K562 (cell line): ENCODE measurements around the gene CCDC136. TPM values are rescaled to one million over a fixed set of nuclear protein-coding genes. Genes with fewer than 3 reads are reported as not detected.

ENCODE experiments used
- BRD9 ChIP-seq: fragments of 450-650 bp; IDR thresholded peaks from 2 replicates; pipeline ENCODE4 v1.6.1; 2018; ENCODE audit warnings: low read depth; ENCODE audit not compliant: partially characterized antibody
- CBFA2T3 ChIP-seq: fragments of 450-650 bp; IDR thresholded peaks from 2 replicates; pipeline ENCODE4 v1.6.1; 2017
- CREBBP ChIP-seq: IDR thresholded peaks from one replicate; pipeline ENCODE4 v1.6.1; 2012; ENCODE audit warnings: low read depth, mild to moderate bottlenecking, control low read depth, inconsistent platforms, low read length
- EHMT2 ChIP-seq: fragments of 450-650 bp; IDR thresholded peaks from 2 replicates; pipeline ENCODE4 v1.6.1; 2018; ENCODE audit warnings: antibody characterized with exemption
- KDM1A ChIP-seq, 2 experiments: fragments of 450-650 bp; IDR thresholded peaks; 2 replicates each; pipeline ENCODE4 v1.6.1; 2016; ENCODE audit warnings: mild to moderate bottlenecking in 2 of 2
- KHSRP ChIP-seq: fragments of 450-650 bp; IDR thresholded peaks from 2 replicates; pipeline ENCODE4 v1.6.1; 2017
- KLF1 ChIP-seq: fragments of 450-650 bp; IDR thresholded peaks from 2 replicates; pipeline ENCODE4 v1.6.1; 2016; ENCODE audit warnings: missing genetic modification characterization, missing compliant biosample characterization
- PHTF2 ChIP-seq: fragments of 250-450 bp; sonication (Bioruptor Pico); IDR thresholded peaks from 2 replicates; pipeline ENCODE4 v1.5.0; 2021; ENCODE audit warnings: mild to moderate bottlenecking
- PPARD ChIP-seq: fragments of 250-450 bp; sonication (Bioruptor Pico); IDR thresholded peaks from 2 replicates; pipeline ENCODE4 v1.8.0; 2022; ENCODE audit warnings: inconsistent platforms, mild to moderate bottlenecking, moderate library complexity
- RFX1 ChIP-seq: fragments of 450-650 bp; IDR thresholded peaks from 2 replicates; pipeline ENCODE4 v1.6.1; 2016; ENCODE audit warnings: mild to moderate bottlenecking, moderate library complexity
- SMAD3 ChIP-seq: fragments of 450-650 bp; formaldehyde crosslinking; conservative IDR thresholded peaks from 2 replicates; pipeline ENCODE4 v1.4.0; 2020; ENCODE audit warnings: mild to moderate bottlenecking
- SMARCC2 ChIP-seq: fragments of 450-650 bp; IDR thresholded peaks from 2 replicates; pipeline ENCODE4 v1.6.1; 2017; ENCODE audit warnings: antibody characterized with exemption, moderate library complexity, mild to moderate bottlenecking, low read depth
- SNRNP70 ChIP-seq: fragments of 200-400 bp; formaldehyde crosslinking; optimal IDR thresholded peaks from 2 replicates; pipeline ENCODE3; 2017; ENCODE audit warnings: low read depth, low read length
- SRF ChIP-seq, 2 experiments: fragments of 250-450, 450-650 bp in 1 of 2; sonication (Bioruptor Pico) in 1 of 2; sonication (generic) in 1 of 2; formaldehyde crosslinking; IDR thresholded peaks; 2 replicates each; pipeline versions ENCODE4 v1.5.0 to v1.5.1; 2020 to 2022; ENCODE audit warnings: mild to moderate bottlenecking in 1 of 2, missing genetic modification reagents in 1 of 2
- THRA ChIP-seq: fragments of 450-650 bp; IDR thresholded peaks from 2 replicates; pipeline ENCODE4 v1.6.1; 2017; ENCODE audit warnings: mild to moderate bottlenecking, moderate library complexity
- ZNF134 ChIP-seq: fragments of 250-450 bp; sonication (Bioruptor Pico); conservative IDR thresholded peaks from 2 replicates; pipeline ENCODE4 v1.4.0; 2020
- ZNF561 ChIP-seq: fragments of 450-650 bp; formaldehyde crosslinking; conservative IDR thresholded peaks from 2 replicates; pipeline ENCODE4 v1.4.0; 2020; ENCODE audit warnings: mild to moderate bottlenecking, moderate library complexity
- ZNF586 ChIP-seq: fragments of 450-650 bp; formaldehyde crosslinking; conservative IDR thresholded peaks from 2 replicates; pipeline ENCODE4 v1.4.0; 2020; ENCODE audit warnings: mild to moderate bottlenecking, moderate library complexity
- ZZZ3 ChIP-seq: fragments of 450-650 bp; IDR thresholded peaks from 2 replicates; pipeline ENCODE4 v1.6.1; 2016; ENCODE audit warnings: antibody characterized with exemption, mild to moderate bottlenecking, moderate library complexity
- polyA plus RNA-seq, 8 experiments: library from polyadenylated mRNA; depleted of rRNA in 4 of 8; stranded (reverse) in 5 of 8; unstranded in 3 of 8; fragments of >200 nt; fragmentation: Nextera tagmentation in 2 of 8; fragmentation: Illumina TruSeq in 1 of 8; extraction: Ambion mirVana in 2 of 8; extraction: Trizol in 1 of 8; gene quantifications; 2 replicates each; pipeline versions ENCODE4 v1.2.1 to v1.2.3, GENCODE V29; 2011 to 2014; ENCODE audit warnings: inconsistent platforms in 1 of 8, missing spikeins in 1 of 8
- total RNA-seq, 7 experiments: library from RNA; depleted of rRNA in 6 of 7; stranded (reverse); fragments of >200 nt in 6 of 7; fragmentation: Illumina TruSeq in 2 of 7; extraction: Trizol in 2 of 7; gene quantifications; 2 replicates each; pipeline versions ENCODE4 v1.2.1 to v1.2.3, GENCODE V29; 2011 to 2021; ENCODE audit warnings: low replicate concordance in 1 of 7
- TF ChIP-seq, protein P1 (sequence below): fragments of 450-650 bp; IDR thresholded peaks from 2 replicates; pipeline ENCODE4 v1.6.1; 2018; ENCODE audit not compliant: partially characterized antibody
- TF ChIP-seq, protein P2 (sequence below): fragments of 250-450 bp; sonication (Bioruptor Pico); IDR thresholded peaks from 2 replicates; pipeline ENCODE4 v1.6.1; 2021; ENCODE audit warnings: mild to moderate bottlenecking
- TF ChIP-seq, protein P3 (sequence below): fragments of 450-650 bp; formaldehyde crosslinking; IDR thresholded peaks from 2 replicates; pipeline ENCODE4 v1.4.0; 2022; ENCODE audit warnings: mild to moderate bottlenecking, moderate library complexity

Gene CCDC136
- total and polyA plus RNA-seq, 9 of the 15 experiments (the other 6 are each of a cell fraction or from before 2014, with no cell fraction given) = 2.4 to 40.8 (median 26.5) TPM

DNA sequence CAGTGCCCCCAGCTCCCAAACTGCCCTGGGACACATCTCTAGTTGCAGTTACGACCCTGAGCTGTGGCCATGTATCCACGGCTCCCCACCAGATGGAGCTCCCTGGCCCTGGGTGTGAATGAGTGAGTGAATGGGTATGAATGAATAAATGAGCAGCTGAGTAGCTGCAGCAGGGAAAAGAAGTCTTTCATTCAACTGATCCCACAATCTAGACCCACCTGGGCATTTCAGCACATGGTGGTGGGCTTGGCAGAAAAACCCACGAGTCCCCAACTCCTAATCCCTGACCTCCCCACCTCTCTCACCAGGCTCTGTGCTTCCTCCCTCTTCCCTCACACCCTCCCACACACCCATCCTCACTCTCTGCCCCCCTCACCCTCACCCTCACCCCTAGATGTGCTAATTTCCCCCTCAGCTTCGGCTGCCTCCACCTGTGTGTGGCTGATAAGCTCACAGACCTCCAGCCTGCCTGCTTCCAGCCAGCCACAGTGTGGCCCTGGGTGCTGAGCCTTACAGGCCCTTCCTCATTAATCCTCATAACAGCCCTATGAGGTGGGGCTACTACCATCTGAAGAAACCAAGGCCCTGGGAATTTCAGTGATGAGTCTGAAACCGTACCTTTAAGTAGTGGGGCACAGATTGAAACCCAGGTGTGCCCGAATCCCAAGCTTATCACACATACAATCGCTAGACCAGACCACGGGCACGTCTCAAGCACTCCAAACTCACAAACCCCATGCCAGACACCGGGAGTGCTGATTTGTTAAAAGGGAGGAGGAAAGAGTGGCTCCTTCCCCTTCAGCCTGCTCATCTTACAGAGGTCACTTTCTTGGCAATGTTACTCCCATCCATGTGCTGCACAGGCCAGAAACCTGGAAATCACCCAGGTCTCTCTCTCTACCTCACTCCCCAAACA lies 68.6 kb downstream of the CCDC136 start (continued):
- TF ChIP-seq SNRNP70 (no peak), KDM1A (IDR thresholded peaks at IDR 0.05) (peak; percentile 93 to 94), ZNF561 (CRISPR knock-in tag) (no peak), KLF1 (tag) (no peak), SRF (CRISPR knock-in tag; IDR thresholded peaks at IDR 0.05) (peak; percentile 10 to 25; a peak in 1 of 4 replicates), PHTF2 (CRISPR knock-in tag) (no peak), THRA (no peak), KHSRP (peak; percentile 78), ZNF134 (CRISPR knock-in tag) (no peak), CBFA2T3 (peak; percentile 98), SMAD3 (CRISPR knock-in tag) (no peak), SMARCC2 (peak; percentile 87), CREBBP (no peak), ZZZ3 (peak; percentile 41; the same call in 1 of the 2 replicates), RFX1 (no peak), BRD9 (peak; percentile 28), EHMT2 (peak; percentile 81), PPARD (CRISPR knock-in tag) (no peak), ZNF586 (no peak)
- TF ChIP-seq, protein P1, sequence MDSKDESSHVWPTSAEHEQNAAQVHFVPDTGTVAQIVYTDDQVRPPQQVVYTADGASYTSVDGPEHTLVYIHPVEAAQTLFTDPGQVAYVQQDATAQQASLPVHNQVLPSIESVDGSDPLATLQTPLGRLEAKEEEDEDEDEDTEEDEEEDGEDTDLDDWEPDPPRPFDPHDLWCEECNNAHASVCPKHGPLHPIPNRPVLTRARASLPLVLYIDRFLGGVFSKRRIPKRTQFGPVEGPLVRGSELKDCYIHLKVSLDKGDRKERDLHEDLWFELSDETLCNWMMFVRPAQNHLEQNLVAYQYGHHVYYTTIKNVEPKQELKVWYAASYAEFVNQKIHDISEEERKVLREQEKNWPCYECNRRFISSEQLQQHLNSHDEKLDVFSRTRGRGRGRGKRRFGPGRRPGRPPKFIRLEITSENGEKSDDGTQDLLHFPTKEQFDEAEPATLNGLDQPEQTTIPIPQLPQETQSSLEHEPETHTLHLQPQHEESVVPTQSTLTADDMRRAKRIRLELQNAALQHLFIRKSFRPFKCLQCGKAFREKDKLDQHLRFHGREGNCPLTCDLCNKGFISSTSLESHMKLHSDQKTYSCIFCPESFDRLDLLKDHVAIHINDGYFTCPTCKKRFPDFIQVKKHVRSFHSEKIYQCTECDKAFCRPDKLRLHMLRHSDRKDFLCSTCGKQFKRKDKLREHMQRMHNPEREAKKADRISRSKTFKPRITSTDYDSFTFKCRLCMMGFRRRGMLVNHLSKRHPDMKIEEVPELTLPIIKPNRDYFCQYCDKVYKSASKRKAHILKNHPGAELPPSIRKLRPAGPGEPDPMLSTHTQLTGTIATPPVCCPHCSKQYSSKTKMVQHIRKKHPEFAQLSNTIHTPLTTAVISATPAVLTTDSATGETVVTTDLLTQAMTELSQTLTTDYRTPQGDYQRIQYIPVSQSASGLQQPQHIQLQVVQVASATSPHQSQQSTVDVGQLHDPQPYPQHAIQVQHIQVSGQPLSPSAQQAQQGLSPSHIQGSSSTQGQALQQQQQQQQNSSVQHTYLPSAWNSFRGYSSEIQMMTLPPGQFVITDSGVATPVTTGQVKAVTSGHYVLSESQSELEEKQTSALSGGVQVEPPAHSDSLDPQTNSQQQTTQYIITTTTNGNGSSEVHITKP = peak; percentile 55
- TF ChIP-seq, protein P2, sequence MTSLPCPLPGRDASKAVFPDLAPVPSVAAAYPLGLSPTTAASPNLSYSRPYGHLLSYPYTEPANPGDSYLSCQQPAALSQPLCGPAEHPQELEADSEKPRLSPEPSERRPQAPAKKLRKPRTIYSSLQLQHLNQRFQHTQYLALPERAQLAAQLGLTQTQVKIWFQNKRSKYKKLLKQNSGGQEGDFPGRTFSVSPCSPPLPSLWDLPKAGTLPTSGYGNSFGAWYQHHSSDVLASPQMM (CRISPR knock-in tag) = no peak
- TF ChIP-seq, protein P3, sequence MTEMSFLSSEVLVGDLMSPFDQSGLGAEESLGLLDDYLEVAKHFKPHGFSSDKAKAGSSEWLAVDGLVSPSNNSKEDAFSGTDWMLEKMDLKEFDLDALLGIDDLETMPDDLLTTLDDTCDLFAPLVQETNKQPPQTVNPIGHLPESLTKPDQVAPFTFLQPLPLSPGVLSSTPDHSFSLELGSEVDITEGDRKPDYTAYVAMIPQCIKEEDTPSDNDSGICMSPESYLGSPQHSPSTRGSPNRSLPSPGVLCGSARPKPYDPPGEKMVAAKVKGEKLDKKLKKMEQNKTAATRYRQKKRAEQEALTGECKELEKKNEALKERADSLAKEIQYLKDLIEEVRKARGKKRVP (CRISPR knock-in tag) = 0 out of 2 replicates have a peak, but pooled peaks have one; percentile 23
